GM18499 (cell line): ENCODE results near the gene RPS6KA2.

Source experiments
- ATAC-seq: cut with Tn5 transposase; IDR thresholded peaks from one replicate; pipeline ENCODE4 v1.9.1; 2021; ENCODE audit warnings: moderate number of reproducible peaks; ENCODE audit not compliant: insufficient read depth, unreplicated experiment

The RPS6KA2 gene

GRCh38 chr6:166617359-166617758 is 9.7 kb downstream of the RPS6KA2 start:
- ATAC-seq: no peak

DNA sequence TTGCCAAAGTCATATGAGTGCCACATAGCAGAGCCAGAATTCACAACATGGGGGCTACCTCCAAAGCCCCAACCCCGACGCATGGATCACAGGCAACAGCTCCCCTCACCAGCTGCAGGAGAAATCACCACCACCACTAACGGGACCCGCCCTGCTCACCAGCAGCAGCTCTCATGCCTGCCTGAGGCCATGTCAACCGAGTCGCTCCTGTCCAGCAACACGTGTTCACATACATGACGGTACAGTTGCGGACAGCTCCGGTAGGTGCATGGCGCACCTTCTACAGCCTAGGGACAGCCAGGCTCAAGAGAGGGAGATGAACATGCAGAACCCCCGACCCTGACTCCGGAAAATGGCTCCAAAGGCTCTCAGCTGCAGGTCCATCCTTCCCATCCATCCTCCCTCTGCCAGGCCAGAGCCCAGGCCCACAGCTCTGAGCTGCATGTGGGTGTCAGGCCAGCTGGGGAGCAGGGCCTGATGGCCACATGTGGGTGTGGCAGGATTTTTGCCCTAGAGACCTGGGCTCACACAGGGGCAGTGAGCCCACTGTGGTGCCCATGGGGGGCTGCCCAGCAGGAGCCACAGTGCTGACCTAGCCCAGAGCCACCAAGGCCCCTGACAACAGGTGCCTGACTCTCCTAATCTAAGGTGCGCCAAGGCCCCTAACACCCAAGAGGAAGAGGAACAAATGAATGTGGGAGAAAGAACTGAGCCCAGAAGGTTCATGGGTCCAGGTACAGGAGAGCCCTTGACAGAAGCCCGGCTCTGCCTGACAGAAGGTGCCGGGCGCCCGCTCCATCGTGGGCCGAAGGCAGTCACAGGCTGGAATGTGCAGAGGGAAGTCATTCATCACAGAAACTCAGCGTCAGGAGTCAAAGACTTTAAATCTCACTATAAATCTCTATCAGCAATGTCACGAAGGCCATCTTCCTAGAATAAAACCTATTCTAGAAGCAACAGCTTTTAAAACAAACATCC is 10.5 kb downstream of the RPS6KA2 start:
- ATAC-seq: no peak

DNA sequence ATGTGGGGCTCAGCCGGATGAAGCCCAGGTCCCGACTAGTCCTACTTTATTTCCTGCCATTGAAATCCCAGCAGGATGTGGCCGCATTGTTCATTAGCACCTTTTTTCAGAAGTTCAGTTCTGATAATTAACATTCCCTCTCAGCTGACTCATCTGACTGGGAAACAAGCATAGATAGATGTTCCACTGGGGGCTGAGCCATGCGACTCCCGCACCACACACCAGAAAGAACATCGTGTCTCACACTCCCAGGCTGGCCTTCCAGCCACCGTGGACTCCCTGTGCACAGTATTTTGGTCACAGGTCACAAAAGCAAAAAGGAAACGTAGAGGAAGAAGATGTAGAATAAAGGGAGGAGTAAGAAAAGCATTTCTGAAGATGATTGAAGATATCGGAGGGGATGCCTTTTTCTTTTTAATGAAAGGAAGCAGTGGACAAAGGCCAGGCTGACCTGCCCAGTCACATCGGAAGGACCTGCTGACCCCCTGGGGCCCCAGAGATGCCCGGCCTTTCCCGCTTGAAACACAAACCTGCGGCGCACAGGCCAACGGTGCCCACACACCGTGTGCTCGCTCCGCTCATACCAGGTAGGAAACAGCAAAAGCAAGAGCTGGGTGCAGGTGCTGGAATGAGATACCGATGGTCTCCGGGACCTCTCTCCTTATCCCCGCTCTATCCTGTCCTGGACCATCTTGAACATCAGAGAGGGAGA is 11.8 kb downstream of the RPS6KA2 start:
- no peak for ATAC-seq

DNA sequence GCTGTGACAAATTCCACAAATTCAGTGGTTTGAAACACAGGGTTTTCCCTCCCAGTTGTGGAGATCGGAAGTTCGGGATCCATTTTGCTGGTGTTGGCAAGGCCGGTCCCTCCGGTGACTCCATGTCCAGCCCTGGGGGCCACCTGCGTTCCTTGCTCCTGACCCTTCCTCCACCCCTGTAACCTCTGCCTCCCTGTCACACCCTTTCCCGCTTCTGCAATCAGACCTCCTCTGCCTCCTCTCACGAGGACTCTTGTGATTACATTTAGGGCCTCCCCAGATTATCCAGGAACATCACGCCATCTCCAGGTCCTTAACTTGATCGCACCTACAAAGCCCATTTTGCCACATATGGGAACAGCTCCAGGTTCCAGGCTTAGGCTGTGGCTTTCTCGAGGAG is 12.5 kb downstream of the RPS6KA2 start:
- no peak for ATAC-seq

DNA sequence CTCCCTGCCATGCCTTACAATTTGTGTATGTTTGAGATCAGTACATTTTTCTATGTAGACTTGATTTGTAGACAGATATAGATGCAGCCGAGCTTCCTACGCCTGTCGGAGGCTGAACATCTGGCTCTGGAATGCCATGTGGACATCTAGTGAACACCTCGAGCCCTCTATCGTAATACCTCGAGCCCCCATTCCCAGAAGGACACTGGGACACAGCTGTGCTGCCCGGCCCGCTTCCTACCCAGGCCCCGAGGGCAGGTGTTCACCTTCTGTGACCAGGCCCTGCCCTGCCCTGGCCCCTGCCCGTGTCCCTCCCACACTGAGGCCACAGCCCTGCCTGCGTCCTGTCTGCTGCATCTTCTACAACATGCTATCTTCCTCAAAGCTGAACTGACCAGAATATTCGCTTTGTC is 12.9 kb downstream of the RPS6KA2 start:
- no peak for ATAC-seq

DNA sequence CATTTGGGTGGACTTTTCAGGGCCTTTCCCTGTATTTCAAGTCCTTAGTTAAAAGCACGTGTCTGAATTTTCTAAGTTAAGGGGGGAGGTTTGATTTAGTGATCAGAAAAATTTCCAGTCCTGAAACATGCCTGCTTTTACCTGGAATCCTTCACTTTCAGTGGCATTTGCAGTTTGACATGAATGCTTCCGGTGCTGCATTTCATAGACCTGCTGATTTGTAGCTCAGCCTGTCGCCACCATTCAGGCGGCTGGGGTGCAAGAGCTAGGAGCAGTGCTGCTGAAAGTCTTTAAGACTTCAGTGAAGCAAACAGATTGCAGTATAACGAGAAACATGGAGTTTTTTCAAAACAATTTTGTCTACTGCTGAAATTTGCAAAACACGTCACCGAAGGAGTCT is 14.0 kb downstream of the RPS6KA2 start:
- no peak for ATAC-seq

GRCh38 chr6:166612471-166612881 is 14.6 kb downstream of the RPS6KA2 start:
- ATAC-seq: no peak

DNA sequence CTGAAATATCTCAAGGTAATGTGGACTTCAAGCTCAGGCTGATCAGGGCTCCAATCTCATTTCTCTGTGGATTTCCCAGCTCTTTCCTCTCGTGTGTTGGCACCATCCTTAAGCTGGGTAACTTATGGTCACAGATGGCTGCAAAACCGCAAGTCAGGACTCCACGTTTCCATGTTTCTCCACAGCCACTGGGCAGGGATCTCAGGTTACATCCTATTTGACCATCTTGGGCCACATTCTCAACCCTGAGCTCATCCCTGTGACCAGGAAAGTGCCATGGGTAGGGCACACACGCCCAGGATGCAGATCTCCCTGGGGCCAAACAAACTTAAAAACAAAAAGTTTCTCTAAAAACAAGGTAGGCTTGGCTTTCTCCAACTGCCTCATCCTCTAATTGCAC is 15.4 kb downstream of the RPS6KA2 start:
- no peak for ATAC-seq

DNA sequence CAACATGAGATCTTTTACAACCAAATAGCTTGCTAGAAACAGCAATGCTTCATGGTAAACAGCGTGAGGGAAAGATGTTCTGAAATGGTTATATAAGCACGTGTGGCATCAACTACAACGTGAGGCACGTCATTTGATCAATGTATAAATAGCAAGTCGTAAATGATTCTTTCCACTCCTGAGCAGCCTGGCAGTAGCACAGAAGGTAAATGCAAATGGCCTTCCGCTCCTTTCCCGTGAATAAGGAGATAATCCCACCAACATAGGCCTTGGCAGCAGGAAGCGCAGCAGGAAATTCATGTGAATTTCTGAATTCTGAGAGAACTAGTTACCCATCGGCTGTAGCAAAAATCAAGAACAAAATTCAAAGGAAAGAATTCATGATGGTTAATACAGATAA is 17.0 kb downstream of the RPS6KA2 start:
- ATAC-seq: no peak

DNA sequence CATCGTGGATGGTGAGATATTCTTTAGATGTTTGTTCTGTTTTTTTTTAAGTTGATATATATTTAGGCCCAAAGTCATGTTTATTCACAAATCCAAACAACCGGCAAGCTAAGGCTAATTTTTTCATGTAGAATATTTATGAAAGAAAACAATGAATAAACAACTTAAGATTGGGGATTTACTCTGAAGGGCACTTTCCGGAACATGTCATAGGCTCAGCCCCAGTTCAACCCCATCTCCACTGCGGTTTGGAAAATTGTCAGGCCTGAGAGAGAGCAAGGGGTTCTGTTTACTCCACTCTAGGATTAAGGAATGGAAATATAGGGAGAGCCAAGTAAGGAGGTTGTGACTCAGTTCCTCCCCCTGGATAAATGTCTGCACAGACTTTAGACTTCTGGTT is 18.3 kb downstream of the RPS6KA2 start:
- ATAC-seq: no peak

DNA sequence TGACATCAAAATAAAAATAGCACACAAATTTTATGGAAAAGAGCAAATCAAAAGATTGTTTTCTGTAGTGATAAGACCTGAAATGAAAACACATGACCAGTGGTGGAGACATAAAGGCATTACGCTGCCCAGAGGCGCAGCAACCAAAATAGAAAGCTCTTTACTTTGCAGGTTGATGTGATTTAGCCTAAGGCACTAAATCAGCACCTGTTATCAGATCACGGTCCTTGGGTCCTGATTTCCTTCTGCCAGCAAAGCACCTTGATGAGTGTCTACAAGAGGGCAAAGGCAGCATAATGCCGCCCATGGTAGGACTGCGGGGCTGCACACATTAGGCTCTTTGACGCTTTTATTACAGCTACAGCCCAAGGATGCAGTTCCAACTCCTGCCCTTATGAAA is 21.3 kb downstream of the RPS6KA2 start:
- ATAC-seq: no peak

- no peak for ATAC-seq
Observed at GRCh38 chr6:166604911-166605310, 22.1 kb downstream of the RPS6KA2 start.

GRCh38 chr6:166604328-166604727 is 22.7 kb downstream of the RPS6KA2 start:
- ATAC-seq: no peak

GRCh38 chr6:166603043-166603690 is 23.9 kb downstream of the RPS6KA2 start:
- no peak for ATAC-seq

- ATAC-seq: no peak
Observed at GRCh38 chr6:166601956-166602355, 25.1 kb downstream of the RPS6KA2 start.

DNA sequence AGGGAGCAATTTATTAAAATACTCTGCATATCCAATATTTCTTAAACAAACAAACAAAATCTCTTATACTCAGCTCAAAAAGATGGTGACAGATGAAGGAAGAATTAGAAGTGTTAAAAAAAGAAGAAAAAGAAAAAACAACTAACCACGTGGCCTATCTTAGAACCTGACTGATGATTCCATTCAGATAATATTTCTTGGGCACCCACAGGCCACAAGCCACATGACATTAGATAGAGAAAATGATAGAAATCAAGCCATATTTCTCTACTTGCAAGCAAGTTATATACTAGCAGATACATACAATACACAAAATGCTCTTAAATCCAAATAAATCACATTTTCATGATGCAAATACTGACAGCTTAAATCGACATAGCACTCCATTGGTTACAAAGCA is 26.1 kb downstream of the RPS6KA2 start:
- ATAC-seq: no peak

DNA sequence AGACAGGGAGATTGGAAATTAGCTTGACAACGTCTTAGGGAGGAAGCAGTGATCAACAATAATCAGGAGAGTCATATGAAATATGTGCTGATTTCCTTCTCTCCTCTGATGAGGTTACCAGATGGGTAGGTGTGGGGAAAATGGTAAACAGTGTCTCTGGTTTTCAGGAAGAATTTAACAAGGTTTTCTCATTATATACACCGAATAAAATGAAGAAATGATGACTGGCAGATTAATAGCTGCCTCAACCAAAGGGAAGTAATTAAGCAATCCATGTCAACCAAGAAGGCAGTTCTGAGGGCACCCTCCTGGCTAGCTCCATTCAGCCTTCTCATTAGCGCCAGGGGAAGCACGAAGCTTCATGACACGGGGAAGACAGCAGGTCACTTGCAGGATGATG is 27.8 kb downstream of the RPS6KA2 start:
- no peak for ATAC-seq

- no peak for ATAC-seq
Observed at GRCh38 chr6:166598441-166599138, 28.5 kb downstream of the RPS6KA2 start.

DNA sequence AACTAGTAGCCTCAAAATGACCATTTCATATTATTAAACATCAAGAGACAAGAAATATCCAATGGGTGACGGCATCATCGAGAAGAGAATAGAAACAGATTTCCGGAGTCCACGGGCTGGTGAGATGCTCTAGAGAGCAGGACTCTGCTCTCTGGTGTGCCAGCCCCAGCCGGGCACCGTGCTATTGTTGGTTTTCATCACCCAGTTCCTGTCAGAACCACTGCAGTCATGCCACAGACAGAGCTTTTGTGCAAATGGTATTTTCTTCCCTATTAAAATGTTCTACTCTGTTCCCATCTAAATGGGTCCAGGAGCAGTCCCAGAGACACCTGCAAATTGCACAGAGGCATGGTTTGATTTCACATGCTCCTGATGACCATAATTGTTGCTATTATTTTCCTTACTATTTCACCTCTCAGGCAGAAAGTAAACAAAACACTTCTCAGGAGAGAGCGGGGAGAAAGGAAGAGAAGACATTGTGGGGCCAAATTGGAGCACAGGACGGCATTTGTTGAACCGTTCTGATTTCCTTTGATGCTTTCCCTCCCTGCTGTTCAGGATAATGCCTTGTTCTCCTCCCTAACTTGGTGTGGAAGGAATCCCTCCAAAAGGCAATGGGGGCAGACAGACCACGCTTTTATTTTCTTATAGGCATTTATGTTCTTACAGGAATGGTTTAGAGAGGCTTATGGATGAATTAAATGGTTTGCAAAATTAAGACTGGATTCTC is 29.2 kb downstream of the RPS6KA2 start:
- no peak for ATAC-seq
